Measurements from ENCODE around the gene SCOC.

SCOC gene

GRCh38 chr4:140351093-140352075 is 22.1 kb upstream of the SCOC start:
- Histone ChIP-seq H3K4me2 (ENCODE audit: low read depth, low read length, poor library complexity, severe bottlenecking) (no peak overlapping the region), H4K20me1 (ENCODE audit: low read depth, low read length) (no peaks in the 10 kb centered on the region), H3K9ac (ENCODE audit: low read length) (no peak overlapping the region), H3K4me3 (ENCODE audit: insufficient read depth, low read length, poor library complexity, severe bottlenecking) (no peak overlapping the region), H3K27ac (ENCODE audit: low read depth, low read length) (no peak overlapping the region), H3K9me3 (ENCODE audit: insufficient read depth, low read length) (no peaks in the 10 kb centered on the region), H3K36me3 (ENCODE audit: low read length) (no peaks in the 10 kb centered on the region), H3K79me2 (ENCODE audit: insufficient read depth, low read length) (no peaks in the 10 kb centered on the region), H2AFZ (ENCODE audit: low read depth, low read length, severe bottlenecking) (no peak overlapping the region), H3K9me2 (replicated peaks; ENCODE audit: insufficient read depth, low read length) (no peaks in the 10 kb centered on the region), H3K27me3 (ENCODE audit: low read length) (no peaks in the 10 kb centered on the region), H3F3A (ENCODE audit: insufficient read depth) (no peaks in the 10 kb centered on the region)
- TF ChIP-seq CTCF (IDR thresholded peaks at IDR 0.05; ENCODE audit: insufficient read depth, low read length, poor library complexity, severe bottlenecking), result no peak
- TF ChIP-seq EZH2phosphoT487 (conservative IDR thresholded peaks at IDR 0.05; ENCODE audit: low read length), result no peak

GRCh38 chr4:140353786-140354185 is 19.7 kb upstream of the SCOC start:
- no peak overlapping the region for H3K27ac ChIP-seq (ENCODE audit: low read depth, low read length)
- no peaks in the 10 kb centered on the region for H3K79me2 ChIP-seq (ENCODE audit: insufficient read depth, low read length)
- no peaks in the 10 kb centered on the region for H3K9me3 ChIP-seq (ENCODE audit: insufficient read depth, low read length)
- TF ChIP-seq EZH2phosphoT487 (conservative IDR thresholded peaks at IDR 0.05; ENCODE audit: low read length) (no peak), CTCF (IDR thresholded peaks at IDR 0.05; ENCODE audit: insufficient read depth, low read length, poor library complexity, severe bottlenecking) (no peak)
- H3F3A ChIP-seq (ENCODE audit: insufficient read depth), result no peaks in the 10 kb centered on the region
- no peaks in the 10 kb centered on the region for H3K27me3 ChIP-seq (ENCODE audit: low read length)
- no peak overlapping the region for H2AFZ ChIP-seq (ENCODE audit: low read depth, low read length, severe bottlenecking)
- no peak overlapping the region for H3K9ac ChIP-seq (ENCODE audit: low read length)
- no peaks in the 10 kb centered on the region for H3K9me2 ChIP-seq (replicated peaks; ENCODE audit: insufficient read depth, low read length)
- no peak overlapping the region for H3K4me3 ChIP-seq (ENCODE audit: insufficient read depth, low read length, poor library complexity, severe bottlenecking)
- H3K4me2 ChIP-seq (ENCODE audit: low read depth, low read length, poor library complexity, severe bottlenecking), result no peak overlapping the region
- H4K20me1 ChIP-seq (ENCODE audit: low read depth, low read length), result no peaks in the 10 kb centered on the region
- no peaks in the 10 kb centered on the region for H3K36me3 ChIP-seq (ENCODE audit: low read length)

GRCh38 chr4:140355288-140355687 is 18.2 kb upstream of the SCOC start:
- no peak overlapping the region for H3K4me3 ChIP-seq (ENCODE audit: insufficient read depth, low read length, poor library complexity, severe bottlenecking)
- no peaks in the 10 kb centered on the region for H3F3A ChIP-seq (ENCODE audit: insufficient read depth)
- H3K27ac ChIP-seq (ENCODE audit: low read depth, low read length), result no peak overlapping the region
- no peak for TF ChIP-seq EZH2phosphoT487 (conservative IDR thresholded peaks at IDR 0.05; ENCODE audit: low read length)
- TF ChIP-seq CTCF (IDR thresholded peaks at IDR 0.05; ENCODE audit: insufficient read depth, low read length, poor library complexity, severe bottlenecking), result no peak
- H3K9ac ChIP-seq (ENCODE audit: low read length), result no peak overlapping the region
- no peaks in the 10 kb centered on the region for H4K20me1 ChIP-seq (ENCODE audit: low read depth, low read length)
- no peak overlapping the region for H2AFZ ChIP-seq (ENCODE audit: low read depth, low read length, severe bottlenecking)
- H3K79me2 ChIP-seq (ENCODE audit: insufficient read depth, low read length), result no peaks in the 10 kb centered on the region
- H3K27me3 ChIP-seq (ENCODE audit: low read length), result no peaks in the 10 kb centered on the region
- H3K36me3 ChIP-seq (ENCODE audit: low read length), result no peaks in the 10 kb centered on the region
- H3K9me2 ChIP-seq (replicated peaks; ENCODE audit: insufficient read depth, low read length), result no peaks in the 10 kb centered on the region
- H3K4me2 ChIP-seq (ENCODE audit: low read depth, low read length, poor library complexity, severe bottlenecking), result no peak overlapping the region
- no peaks in the 10 kb centered on the region for H3K9me3 ChIP-seq (ENCODE audit: insufficient read depth, low read length)

Data from SU-DHL-6 (cell line).